Calu3 (cell line): ENCODE measurements around the gene RALGPS1. TPM values are rescaled to one million over a fixed set of nuclear protein-coding genes. Genes with fewer than 3 reads are reported as not detected.

Source experiments
- Bru-seq: library from RNA; stranded (reverse); fragments of 400-500 nt; gene quantifications from one replicate; lab custom pipeline; 2021; lab: Mats Ljungman, UMichigan
- BruChase-seq, 2 experiments: library from RNA; stranded (reverse); fragments of 400-500 nt; gene quantifications; one replicate each; lab custom pipeline; 2021; lab: Mats Ljungman, UMichigan
- BruUV-seq: library from RNA; stranded (reverse); fragments of 400-500 nt; replicated peaks from 2 replicates; lab custom pipeline; 2021; lab: Mats Ljungman, UMichigan
- CTCF ChIA-PET: fragments of 300-600 bp; sonication (Branson Sonifier 250); formaldehyde crosslinking; loops from one replicate; lab custom pipeline; 2022; ENCODE audit warnings: antibody characterized with exemption; lab: Charles Lee
- DNase-seq: peaks from one replicate; pipeline ENCODE4 v3.0.0; 2022
- H3K27ac Mint-ChIP-seq: one replicate; pipeline ENCODE4 v1.8.0; 2022; ENCODE audit warnings: mixed read lengths; ENCODE audit not compliant: unreplicated experiment
- H3K27me3 Mint-ChIP-seq: one replicate; pipeline ENCODE4 v1.8.0; 2022; ENCODE audit warnings: mixed read lengths; ENCODE audit not compliant: unreplicated experiment
- H3K36me3 Mint-ChIP-seq: one replicate; pipeline ENCODE4 v1.8.0; 2022; ENCODE audit warnings: mild to moderate bottlenecking, moderate library complexity, mixed read lengths; ENCODE audit not compliant: insufficient read depth, unreplicated experiment
- H3K4me1 Mint-ChIP-seq: one replicate; pipeline ENCODE4 v1.8.0; 2022; ENCODE audit warnings: mild to moderate bottlenecking, low read depth, mixed read lengths; ENCODE audit not compliant: unreplicated experiment
- H3K4me3 Mint-ChIP-seq: one replicate; pipeline ENCODE4 v1.8.0; 2022; ENCODE audit warnings: mild to moderate bottlenecking, low read depth, moderate library complexity, mixed read lengths; ENCODE audit not compliant: unreplicated experiment
- H3K9me3 Mint-ChIP-seq: one replicate; pipeline ENCODE4 v1.8.0; 2022; ENCODE audit warnings: low read depth, mixed read lengths; ENCODE audit not compliant: unreplicated experiment
- CTCF ChIP-seq: fragments of 200-600 bp; IDR thresholded peaks from one replicate; pipeline ENCODE4 v1.8.0; 2022; ENCODE audit warnings: antibody characterized with exemption; ENCODE audit not compliant: unreplicated experiment
- intact Hi-C: fragments of 100-400 bp; cut with micrococcal nuclease; formaldehyde crosslinking; loops from one replicate; pipeline ENCODE4 v1.10.0; 2022; ENCODE audit not compliant: unreplicated experiment
- long read RNA-seq: library from polyadenylated mRNA; stranded (forward); transcript quantifications from one replicate; pipeline ENCODE4 v2.0.0, GENCODE V29; 2022
- total RNA-seq: library from RNA; stranded (reverse); gene quantifications from 2 replicates; pipeline ENCODE4 v1.2.3, GENCODE V29; 2022

RALGPS1 gene
- total RNA-seq (8.3 and 9.4 TPM in 2 replicates), Bru-seq, nascent RNA (percentile 49 among the genes with signal in this experiment), BruChase-seq, experiment 1, labeled RNA remaining after a 6-hour chase (percentile 39 among the genes with signal in this experiment), BruChase-seq, experiment 2, labeled RNA remaining after a 2-hour chase (percentile 42 among the genes with signal in this experiment)
- long read RNA-seq, partial matches to known transcripts, result 0 of 2 reads
- long read RNA-seq, other reads (novel, unspliced or antisense), result 2 of 2 reads

- peaks cover 6% of the 10 kb centered on the region for H3K4me1 Mint-ChIP-seq
- intact Hi-C loops, result no loop called here
- peaks cover 7% of the 10 kb centered on the region for H3K27me3 Mint-ChIP-seq
- BruUV-seq, result no TSS peak
- H3K36me3 Mint-ChIP-seq, result peaks cover 14% of the 10 kb centered on the region
- TF ChIP-seq CTCF, result no peak
- H3K4me3 Mint-ChIP-seq, result peak within 1 kb of the TSS; percentile 71
- DNase-seq, result peak; percentile 88
- CTCF ChIA-PET, result interaction anchor here (0.7 kb wide), 1 partner anchor 26 kb away, joined by 5 read pairs; no protein-coding TSS in a partner anchor
- no peak within 1 kb of the TSS for H3K27ac Mint-ChIP-seq
- H3K9me3 Mint-ChIP-seq, result no peaks in the 10 kb centered on the region
Measured at GRCh38 chr9:126914458-126915280, at the start of gene RALGPS1. RALGPS1 (plus strand) TSS chr9:126914782; CDS start chr9:126962290, 47,508 bp downstream.

- CTCF ChIA-PET, result no interaction called here
- Mint-ChIP-seq H3K9me3 (no peaks in the 10 kb centered on the region), H3K27me3 (no peaks in the 10 kb centered on the region), H3K27ac (no peak overlapping the region), H3K36me3 (peaks cover 8% of the 10 kb centered on the region), H3K4me1 (no peaks in the 10 kb centered on the region), H3K4me3 (no peak overlapping the region)
- DNase-seq, result no peak
- no TSS peak for BruUV-seq
- no peak for TF ChIP-seq CTCF
- intact Hi-C loops, result no loop called here
Measured at GRCh38 chr9:126869368-126869767, 45.2 kb upstream of the RALGPS1 start.

GRCh38 chr9:126872516-126872915, 42.1 kb upstream of the RALGPS1 start:
- no peaks in the 10 kb centered on the region for H3K27me3 Mint-ChIP-seq
- no peak for TF ChIP-seq CTCF
- intact Hi-C loops, result no loop called here
- no peak overlapping the region for H3K4me3 Mint-ChIP-seq
- H3K27ac Mint-ChIP-seq, result no peak overlapping the region
- H3K4me1 Mint-ChIP-seq, result no peaks in the 10 kb centered on the region
- CTCF ChIA-PET, result no interaction called here
- no TSS peak for BruUV-seq
- DNase-seq, result no peak
- peaks cover 4% of the 10 kb centered on the region for H3K36me3 Mint-ChIP-seq
- H3K9me3 Mint-ChIP-seq, result no peaks in the 10 kb centered on the region

GRCh38 chr9:126874546-126875314, 39.9 kb upstream of the RALGPS1 start:
- Mint-ChIP-seq H3K36me3 (peaks cover 2% of the 10 kb centered on the region), H3K27me3 (no peaks in the 10 kb centered on the region), H3K9me3 (no peaks in the 10 kb centered on the region), H3K27ac (no peak overlapping the region), H3K4me1 (no peaks in the 10 kb centered on the region), H3K4me3 (no peak overlapping the region)
- BruUV-seq, result no TSS peak
- CTCF ChIA-PET, result no interaction called here
- intact Hi-C loops, result no loop called here
- no peak for DNase-seq
- TF ChIP-seq CTCF, result no peak
